NCI-H226 (cell line): Measurements from ENCODE around the gene RET.

ENCODE experiments used
- DNase-seq: peaks from one replicate; pipeline ENCODE4 v3.0.0-alpha.2; 2015

The RET gene

DNA sequence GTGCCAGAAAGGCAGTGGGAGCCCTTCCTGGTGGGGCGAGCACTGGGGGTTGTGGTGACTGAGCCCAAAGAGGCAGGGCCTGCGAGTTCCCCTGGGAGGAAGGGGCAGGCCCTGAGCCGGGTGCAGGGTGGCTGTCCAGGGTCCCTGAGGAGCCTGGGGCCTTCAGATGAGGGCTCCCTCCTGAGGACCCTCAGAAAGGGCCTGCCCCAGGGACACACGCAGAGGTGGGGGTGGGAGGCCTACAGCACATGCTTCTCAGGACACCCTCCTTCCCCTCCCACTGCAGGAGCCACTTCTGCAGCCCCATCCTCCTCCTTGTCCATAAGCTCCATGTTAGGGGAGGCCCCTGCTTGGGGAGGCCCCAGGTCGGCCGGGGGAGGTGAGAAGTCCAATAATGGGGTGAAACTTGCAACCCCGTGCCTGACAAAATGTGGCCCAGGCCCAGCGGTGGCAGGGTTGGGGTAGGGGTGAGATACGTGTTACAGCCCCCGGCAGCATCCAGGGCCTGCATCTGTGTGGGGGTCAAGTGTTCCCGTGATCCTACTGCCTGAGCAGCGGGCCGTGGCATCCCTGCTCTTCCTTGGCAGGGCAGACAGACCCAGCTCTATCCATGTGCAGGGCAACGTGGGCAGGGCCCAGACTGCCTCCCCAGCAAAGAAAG lies 31.8 kb upstream of the RET start:
- DNase-seq, result no peak

- DNase-seq, result no peak
These were observed 31.1 kb upstream of the RET start for GRCh38 chr10:43045631-43046287.

GRCh38 chr10:43046288-43046991 lies 30.4 kb upstream of the RET start:
- DNase-seq, result no peak

GRCh38 chr10:43047288-43047970 lies 29.4 kb upstream of the RET start:
- no peak for DNase-seq

DNA sequence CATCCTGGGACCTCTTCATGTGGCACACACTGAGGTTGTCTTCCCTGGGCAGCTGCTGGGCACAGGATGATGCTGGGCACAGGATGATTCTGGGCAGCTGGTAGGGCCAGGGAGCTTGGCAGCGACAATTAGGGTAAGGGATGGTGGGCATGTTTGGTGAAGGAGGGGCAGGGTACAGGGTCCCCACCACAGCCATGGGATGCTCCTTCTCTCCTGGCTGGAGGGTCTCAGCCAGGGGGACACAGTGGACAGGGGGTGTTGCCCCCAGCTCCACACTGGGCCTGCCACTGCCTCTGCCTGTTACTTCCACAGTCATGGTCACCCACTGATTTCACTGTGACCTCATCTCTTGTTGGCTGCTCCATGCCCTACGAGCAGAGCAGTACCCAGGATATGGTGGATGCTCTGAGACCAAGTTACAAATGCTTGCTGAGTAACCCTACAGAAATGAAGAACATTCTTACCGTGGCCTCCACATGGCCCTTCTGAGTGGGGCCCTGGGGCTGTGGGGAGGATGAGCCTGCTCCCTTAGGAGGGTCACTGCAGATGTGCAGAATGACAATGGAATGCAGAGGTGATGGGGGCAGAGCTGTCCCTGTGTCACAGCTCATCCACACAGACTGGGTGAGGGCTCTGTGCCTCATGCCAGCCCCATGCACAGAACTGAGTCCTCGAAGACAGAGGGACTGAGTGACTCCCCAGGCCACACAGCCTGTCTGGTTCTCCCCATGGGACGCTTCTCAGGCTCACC lies 28.4 kb upstream of the RET start:
- DNase-seq, result no peak

GRCh38 chr10:43049081-43049551 lies 27.8 kb upstream of the RET start:
- no peak for DNase-seq

DNA sequence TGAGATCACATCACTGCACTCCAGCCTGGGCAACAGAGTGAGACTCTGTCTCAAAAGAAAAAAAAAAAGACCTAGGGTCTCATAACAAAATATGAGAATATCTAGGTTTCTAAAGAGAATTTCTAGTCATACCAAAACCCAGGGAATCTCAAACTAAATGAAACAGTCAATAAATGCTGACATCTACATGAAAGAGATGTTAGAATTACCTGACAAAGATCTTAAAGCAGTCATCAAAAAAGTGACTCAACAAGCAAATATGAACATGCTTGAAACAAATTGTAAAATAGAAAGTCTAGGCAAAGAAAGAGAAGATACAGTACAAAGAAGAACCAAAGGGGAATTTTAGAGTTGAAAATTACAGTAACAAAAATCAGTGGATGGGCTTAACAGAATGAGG lies 26.9 kb upstream of the RET start:
- no peak for DNase-seq

DNA sequence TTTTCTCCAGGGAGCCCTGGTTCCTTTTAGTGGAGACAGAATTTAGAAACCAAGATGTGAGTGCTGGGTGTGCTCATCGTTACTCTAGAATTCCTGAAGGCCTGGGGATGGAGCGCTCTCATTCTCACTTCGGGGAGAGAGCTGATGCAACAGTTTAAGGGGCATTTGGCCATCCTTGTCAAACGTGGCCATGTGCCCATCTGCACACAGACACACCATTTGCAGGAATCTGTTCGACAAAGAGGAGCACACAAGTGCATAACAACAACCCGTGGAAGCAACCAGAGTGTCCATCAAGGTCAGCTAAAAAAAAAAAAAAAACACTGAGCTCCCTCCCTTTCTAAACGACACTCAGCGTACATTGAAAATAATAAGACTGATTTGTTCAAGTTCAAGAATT lies 23.0 kb upstream of the RET start:
- DNase-seq, result no peak

DNA sequence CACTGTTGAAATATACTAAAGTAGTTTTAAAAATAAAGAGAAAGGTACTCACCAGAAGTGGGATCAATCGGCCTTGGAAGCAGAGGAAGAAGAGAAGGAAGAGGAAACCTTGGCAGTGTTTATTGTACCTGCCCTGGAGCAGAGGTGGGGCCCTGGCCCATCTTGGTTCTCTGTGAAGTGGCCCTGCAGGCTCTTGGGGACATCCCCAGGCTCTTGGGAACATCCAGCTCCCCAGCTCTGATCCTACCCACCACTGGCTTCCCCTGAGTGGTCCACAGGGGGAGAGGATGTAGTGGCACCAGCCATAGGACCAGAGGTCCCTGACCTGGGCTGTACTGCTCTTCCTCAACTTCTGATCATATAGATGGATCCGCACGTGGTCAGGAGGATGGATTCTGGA lies 22.3 kb upstream of the RET start:
- no peak for DNase-seq

GRCh38 chr10:43055217-43055616 lies 21.7 kb upstream of the RET start:
- DNase-seq, result no peak

GRCh38 chr10:43055991-43056567 lies 20.8 kb upstream of the RET start:
- no peak for DNase-seq

- no peak for DNase-seq
These were observed 20.3 kb upstream of the RET start for GRCh38 chr10:43056568-43057011.

DNA sequence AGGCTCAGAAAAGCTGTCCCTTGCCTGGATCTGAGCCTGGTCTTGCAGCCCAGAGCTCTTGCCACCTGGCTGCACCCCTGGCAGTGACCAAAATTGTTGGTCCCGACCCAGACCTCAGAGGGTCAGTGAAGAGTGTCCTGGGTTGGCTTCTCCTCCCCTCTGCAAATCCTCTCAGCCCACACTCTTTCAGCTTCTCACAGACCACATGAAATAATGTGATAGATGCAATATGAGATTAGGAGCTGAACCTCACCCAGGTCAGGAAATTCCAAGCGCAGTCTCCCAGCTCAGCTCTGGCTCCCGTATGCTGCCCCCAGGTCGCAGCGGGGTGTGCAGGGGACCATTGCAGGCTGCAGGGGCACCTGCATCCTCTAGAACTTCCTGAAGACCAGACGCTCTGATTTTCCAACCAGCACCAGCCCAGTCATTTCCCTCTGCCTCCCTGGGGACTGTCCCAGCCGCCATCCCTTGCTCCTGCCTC lies 19.6 kb upstream of the RET start:
- no peak for DNase-seq

GRCh38 chr10:43057831-43058340 lies 19.0 kb upstream of the RET start:
- DNase-seq, result no peak

DNA sequence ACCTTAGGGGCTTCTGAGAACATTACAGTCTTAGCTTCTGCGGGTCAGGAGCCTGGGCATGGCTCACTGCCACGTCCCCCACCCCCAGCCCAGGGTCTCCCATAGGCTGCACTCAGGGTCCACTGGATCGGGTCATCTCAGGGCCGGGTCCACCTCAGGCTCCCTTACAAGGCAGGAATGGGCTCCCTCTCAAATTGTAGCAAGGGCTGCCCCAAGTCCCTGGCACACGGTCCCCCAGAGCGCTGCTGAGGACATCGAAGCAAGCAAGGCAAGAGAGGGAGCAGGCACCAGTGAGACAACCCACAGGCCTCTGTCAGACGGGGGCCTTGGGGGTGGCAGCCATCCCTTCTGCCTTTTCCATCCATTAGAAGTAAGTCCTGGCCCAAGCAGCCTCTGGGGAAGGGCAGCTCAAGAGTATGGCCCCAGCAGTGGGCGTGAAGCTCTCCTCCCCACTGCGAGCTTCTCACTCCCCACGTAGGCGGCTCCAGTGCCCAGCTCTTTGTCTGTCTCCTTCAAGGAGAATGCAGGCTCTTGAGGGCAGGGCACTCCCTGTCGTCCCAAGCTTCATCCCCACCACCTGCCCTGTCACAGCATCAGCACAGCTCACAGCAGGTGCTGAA lies 18.0 kb upstream of the RET start:
- no peak for DNase-seq

- no peak for DNase-seq
These were observed 17.5 kb upstream of the RET start for GRCh38 chr10:43059336-43059720.

GRCh38 chr10:43059828-43060227 lies 17.0 kb upstream of the RET start:
- DNase-seq, result no peak

GRCh38 chr10:43060291-43060690 lies 16.6 kb upstream of the RET start:
- DNase-seq, result no peak

DNA sequence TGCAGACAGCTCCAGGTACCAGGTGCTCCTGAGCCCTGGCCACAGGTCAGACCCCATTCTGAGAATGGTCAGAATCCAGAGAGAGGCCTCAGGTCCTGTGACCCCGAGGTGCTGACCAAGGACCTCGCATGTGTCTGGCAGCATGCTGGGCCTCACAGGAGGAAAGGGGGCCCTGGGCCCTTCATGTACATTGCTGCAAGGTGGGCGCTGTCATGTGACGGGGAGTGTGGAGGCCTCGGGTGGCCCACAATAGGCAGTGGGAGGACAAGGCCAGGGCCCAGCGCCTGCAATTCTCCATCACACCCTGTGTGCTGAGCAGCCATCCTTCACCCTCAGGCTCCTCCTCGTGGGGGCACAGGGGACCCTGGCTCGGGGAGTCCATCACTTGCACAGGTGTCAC lies 15.5 kb upstream of the RET start:
- no peak for DNase-seq

- DNase-seq, result no peak
These were observed 15.1 kb upstream of the RET start for GRCh38 chr10:43061760-43062159.

- DNase-seq, result no peak
These were observed 14.3 kb upstream of the RET start for GRCh38 chr10:43062402-43063160.
